ENCODE measurements around the gene DDX3X. TPM values are rescaled to one million over a fixed set of nuclear protein-coding genes. Genes with fewer than 3 reads are reported as not detected.
A peak's percentile ranks its signal among the peaks of the same experiment; 100 is the strongest.

Gene DDX3X
- total and polyA plus RNA-seq, 2 donors (not counting 1 experiment from before 2014, with no cell fraction given), result 130 to 289 TPM

- no CpG with 5 or more reads among the region's 4 CpGs for WGBS (ENCODE audit: insufficient coverage)
- H3K4me1 Mint-ChIP-seq, result peaks cover 21% of the 10 kb centered on the region
- intact Hi-C loops (cut with micrococcal nuclease), result loop anchor here (5.0 to 10.0 kb wide), 3 partner anchors 150 to 687 kb away; partner anchors contain the start of gene CXorf38
- no peaks in the 10 kb centered on the region for H3K9me3 Mint-ChIP-seq (ENCODE audit: insufficient read depth)
- TF ChIP-seq CTCF (IDR thresholded peaks at IDR 0.05), result no peak
- ChIA-PET POLR2A (no interaction called here), CTCF (no interaction called here)
- peak overlapping the region; percentile 99 for H3K27ac Mint-ChIP-seq
- H3K27ac ChIP-seq (ENCODE audit: low read length in 2 of 2), result peak overlapping the region; percentile 99 to 100
- no peaks in the 10 kb centered on the region for H3K27me3 ChIP-seq (replicated peaks in 1 of 4; ENCODE audit: control extremely low read depth in 1 of 4, control insufficient read depth in 3 of 4, insufficient read depth in 4 of 4, low read length in 3 of 4)
- DNase-seq (no peak), ATAC-seq (ENCODE audit: low read depth) (no peak)
- H3K4me2 ChIP-seq (replicated peaks; ENCODE audit: low read depth, low read length, poor library complexity, severe bottlenecking), result peak overlapping the region; percentile 85
- H3K27me3 Mint-ChIP-seq, result no peaks in the 10 kb centered on the region
- H3K9ac ChIP-seq (ENCODE audit: low read length), result peak overlapping the region; percentile 100
- H2AFZ ChIP-seq (ENCODE audit: insufficient read depth, low read depth, low read length, poor library complexity, severe bottlenecking), result peak overlapping the region; percentile 98
- H3K36me3 ChIP-seq (replicated peaks in 1 of 2; ENCODE audit: control extremely low read depth in 1 of 2, control insufficient read depth in 1 of 2, extremely low read depth in 1 of 2, insufficient read depth in 2 of 2, low read length in 1 of 2), result no peaks in the 10 kb centered on the region
- peaks cover 21% of the 10 kb centered on the region for H4K20me1 ChIP-seq (ENCODE audit: control insufficient read depth, insufficient read depth, low read length, poor library complexity, severe bottlenecking)
- peaks cover 37% of the 10 kb centered on the region for H3K79me2 ChIP-seq (ENCODE audit: control insufficient read depth, insufficient read depth, low read length)
- no peaks in the 10 kb centered on the region for H3K9me3 ChIP-seq (ENCODE audit: control extremely low read depth in 1 of 3, control insufficient read depth in 2 of 3, insufficient read depth in 1 of 3, low read length in 2 of 3)
- H3K4me3 ChIP-seq (ENCODE audit: control extremely low read depth in 1 of 5, extremely low read depth in 1 of 5, insufficient read depth in 1 of 5, low read depth in 2 of 5, low read length in 4 of 5), result peak overlapping the region; percentile 72 to 100 (median 100)
- peaks cover 22 to 30% of the 10 kb centered on the region in 2 donors for H3K4me1 ChIP-seq (ENCODE audit: control insufficient read depth in 2 of 2, insufficient read depth in 2 of 2, low read length in 2 of 2)
- peak overlapping the region; percentile 96 for H3K4me3 Mint-ChIP-seq
Measured at GRCh38 chrX:41332005-41332404, 2.0 kb upstream of the DDX3X start.

DNA sequence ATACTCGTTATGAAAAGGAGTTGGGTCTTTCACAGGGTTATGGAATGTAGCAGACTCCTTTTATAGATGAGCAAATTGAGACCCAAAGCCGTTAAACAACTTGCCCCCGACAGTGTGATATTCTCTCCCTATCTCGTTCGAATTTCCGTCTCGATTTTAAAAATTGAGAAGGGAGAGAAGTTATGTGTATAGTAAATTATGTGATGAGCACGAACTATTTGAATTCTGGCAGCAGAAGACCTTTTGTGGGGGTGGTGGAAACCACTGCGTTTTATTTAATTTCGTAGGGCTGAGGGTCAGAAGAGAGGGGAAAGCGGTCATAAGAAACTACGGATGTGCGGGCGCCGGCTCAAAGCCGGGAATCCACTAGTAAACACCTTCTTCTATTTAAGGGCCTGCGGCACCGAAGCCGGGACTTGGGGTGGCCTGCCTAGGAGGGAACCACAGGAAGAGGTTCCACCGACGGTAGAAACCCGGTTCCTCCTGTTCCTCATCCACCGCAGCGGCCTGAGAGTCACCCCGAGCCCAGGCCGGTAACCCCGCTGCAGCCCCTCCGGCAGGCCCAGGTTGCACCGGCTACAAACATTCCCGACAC, 1.5 kb upstream of the DDX3X start:
- Histone ChIP-seq H3K36me3 (replicated peaks in 1 of 2; ENCODE audit: control extremely low read depth in 1 of 2, control insufficient read depth in 1 of 2, extremely low read depth in 1 of 2, insufficient read depth in 2 of 2, low read length in 1 of 2) (no peaks in the 10 kb centered on the region), H4K20me1 (ENCODE audit: control insufficient read depth, insufficient read depth, low read length, poor library complexity, severe bottlenecking) (peaks cover 26% of the 10 kb centered on the region), H3K4me2 (replicated peaks; ENCODE audit: low read depth, low read length, poor library complexity, severe bottlenecking) (peak overlapping the region; percentile 85), H2AFZ (ENCODE audit: insufficient read depth, low read depth, low read length, poor library complexity, severe bottlenecking) (peak overlapping the region; percentile 98), H3K9me3 (ENCODE audit: control extremely low read depth in 1 of 3, control insufficient read depth in 2 of 3, insufficient read depth in 1 of 3, low read length in 2 of 3) (no peaks in the 10 kb centered on the region), H3K4me3 (ENCODE audit: control extremely low read depth in 1 of 5, extremely low read depth in 1 of 5, insufficient read depth in 1 of 5, low read depth in 2 of 5, low read length in 4 of 5) (peak overlapping the region; percentile 72 to 100 (median 100)), H3K4me1 (ENCODE audit: control insufficient read depth in 2 of 2, insufficient read depth in 2 of 2, low read length in 2 of 2) (peaks cover 26 to 35% of the 10 kb centered on the region in 2 donors), H3K27ac (ENCODE audit: low read length in 2 of 2) (peak overlapping the region; percentile 99 to 100), H3K79me2 (ENCODE audit: control insufficient read depth, insufficient read depth, low read length) (peaks cover 42% of the 10 kb centered on the region), H3K27me3 (replicated peaks in 1 of 4; ENCODE audit: control extremely low read depth in 1 of 4, control insufficient read depth in 3 of 4, insufficient read depth in 4 of 4, low read length in 3 of 4) (no peaks in the 10 kb centered on the region), H3K9ac (ENCODE audit: low read length) (peak overlapping the region; percentile 100)
- ChIA-PET POLR2A (no interaction called here), CTCF (no interaction called here)
- Mint-ChIP-seq H3K27ac (peak overlapping the region; percentile 99), H3K27me3 (no peaks in the 10 kb centered on the region), H3K4me1 (peaks cover 26% of the 10 kb centered on the region), H3K4me3 (peak overlapping the region; percentile 96), H3K9me3 (ENCODE audit: insufficient read depth) (no peaks in the 10 kb centered on the region)
- 0% methylated on average over 16 of the region's 30 CpGs for WGBS (ENCODE audit: insufficient coverage)
- intact Hi-C loops (cut with micrococcal nuclease), result loop anchor here (5.0 to 10.0 kb wide), 3 partner anchors 150 to 688 kb away; partner anchors contain the start of gene CXorf38
- DNase-seq (no peak), ATAC-seq (ENCODE audit: low read depth) (peak; percentile 1)
- no peak for TF ChIP-seq CTCF (IDR thresholded peaks at IDR 0.05)
- TF ChIP-seq EZH2 (IDR thresholded peaks at IDR 0.05; ENCODE audit: borderline replicate concordance, insufficient read depth, low read depth, low read length, poor library complexity, severe bottlenecking), result no peak
